Ascending aorta (tissue), 2 donors: ENCODE measurements around the gene TNIK. TPM values are rescaled to one million over a fixed set of nuclear protein-coding genes. Genes with fewer than 3 reads are reported as not detected.

Experiments used
- DNase-seq, 2 donors: peaks; one replicate each; pipeline ENCODE4 v3.0.0-alpha.2; 2019; ENCODE audit warnings: low spot score in 2 of 2
- H3K27ac ChIP-seq, 2 donors: fragments of 200-600 bp; sonication (generic); one replicate each; pipeline ENCODE4 v1.5.1; 2016 to 2017; ENCODE audit warnings: mild to moderate bottlenecking in 1 of 2
- H3K27me3 ChIP-seq: fragments of 200-600 bp; sonication (generic); one replicate; pipeline ENCODE4 v1.5.1; 2017
- H3K36me3 ChIP-seq, 2 donors: fragments of 200-600 bp; sonication (generic); one replicate each; pipeline ENCODE4 v1.5.1; 2016
- H3K4me1 ChIP-seq, 2 donors: fragments of 200-600 bp; sonication (generic); one replicate each; pipeline ENCODE4 v1.5.1; 2016 to 2017; ENCODE audit warnings: mild to moderate bottlenecking in 1 of 2
- H3K4me3 ChIP-seq, 2 donors: fragments of 200-600 bp; sonication (generic); one replicate each; pipeline ENCODE4 v1.5.1; 2016 to 2017; ENCODE audit warnings: mild to moderate bottlenecking in 1 of 2
- H3K9me3 ChIP-seq, 2 donors: fragments of 200-600 bp; sonication (generic); one replicate each; pipeline ENCODE4 v1.5.1; 2016
- intact Hi-C: fragments of 100-400 bp; cut with DNase I; formaldehyde crosslinking; loops from one replicate; pipeline ENCODE4 v1.15.1; 2023
- total RNA-seq: library from RNA; depleted of rRNA; stranded (reverse); fragments of >200 nt; gene quantifications from one replicate; pipeline ENCODE4 v1.1.0, GENCODE V29; 2016
- TF ChIP-seq, protein P1 (sequence below), 3 experiments: fragments of 200-600 bp in 2 of 3; fragments of 450-650 bp in 1 of 3; sonication (generic) in 2 of 3; IDR thresholded peaks; one replicate each; pipeline ENCODE4 v1.5.1; 2016 to 2019; ENCODE audit warnings: antibody characterized with exemption in 3 of 3, mild to moderate bottlenecking in 1 of 3, moderate library complexity in 1 of 3

TNIK gene
- total RNA-seq, 1 donor from 2014 or later, result 0.75 TPM

DNA sequence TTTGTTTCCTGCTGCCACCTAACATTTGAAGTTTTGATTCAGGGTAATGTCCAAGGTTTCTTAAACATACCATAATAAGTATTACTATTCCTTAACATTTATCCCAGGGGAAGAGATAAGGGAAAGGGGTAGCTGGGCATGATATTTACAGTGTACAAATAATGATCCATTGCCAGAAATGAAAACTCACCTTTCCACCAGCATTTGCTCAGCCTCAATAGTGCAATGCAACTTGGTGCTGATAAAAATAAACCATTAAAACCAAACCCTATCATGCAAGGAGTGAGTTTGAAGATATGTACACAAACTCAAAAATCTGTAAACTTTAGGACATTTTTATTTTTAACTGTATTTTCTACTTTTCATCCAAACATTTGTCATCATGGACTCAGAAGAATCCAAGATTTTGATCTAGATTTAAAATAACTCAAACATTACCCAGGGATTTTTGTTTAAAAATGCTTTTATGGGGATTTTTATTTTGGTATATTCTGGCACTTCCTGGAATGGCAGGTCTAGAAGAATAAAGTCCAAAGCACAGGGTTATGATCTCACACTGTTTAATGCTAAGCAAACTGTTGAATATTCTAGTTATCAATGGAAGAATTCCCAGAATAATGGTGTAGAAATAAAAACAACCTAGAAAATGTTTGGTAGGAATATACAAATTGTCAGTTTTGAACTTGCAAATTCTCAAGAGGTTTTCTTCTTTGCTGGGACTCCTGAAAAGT lies 401.2 kb downstream of the TNIK start:
- no peak for DNase-seq
- Histone ChIP-seq H3K36me3 (no peaks in the 10 kb centered on the region), H3K4me3 (no peak overlapping the region), H3K27ac (no peak overlapping the region), H3K9me3 (no peaks in the 10 kb centered on the region), H3K27me3 (no peaks in the 10 kb centered on the region), H3K4me1 (no peaks in the 10 kb centered on the region)
- TF ChIP-seq, protein P1, sequence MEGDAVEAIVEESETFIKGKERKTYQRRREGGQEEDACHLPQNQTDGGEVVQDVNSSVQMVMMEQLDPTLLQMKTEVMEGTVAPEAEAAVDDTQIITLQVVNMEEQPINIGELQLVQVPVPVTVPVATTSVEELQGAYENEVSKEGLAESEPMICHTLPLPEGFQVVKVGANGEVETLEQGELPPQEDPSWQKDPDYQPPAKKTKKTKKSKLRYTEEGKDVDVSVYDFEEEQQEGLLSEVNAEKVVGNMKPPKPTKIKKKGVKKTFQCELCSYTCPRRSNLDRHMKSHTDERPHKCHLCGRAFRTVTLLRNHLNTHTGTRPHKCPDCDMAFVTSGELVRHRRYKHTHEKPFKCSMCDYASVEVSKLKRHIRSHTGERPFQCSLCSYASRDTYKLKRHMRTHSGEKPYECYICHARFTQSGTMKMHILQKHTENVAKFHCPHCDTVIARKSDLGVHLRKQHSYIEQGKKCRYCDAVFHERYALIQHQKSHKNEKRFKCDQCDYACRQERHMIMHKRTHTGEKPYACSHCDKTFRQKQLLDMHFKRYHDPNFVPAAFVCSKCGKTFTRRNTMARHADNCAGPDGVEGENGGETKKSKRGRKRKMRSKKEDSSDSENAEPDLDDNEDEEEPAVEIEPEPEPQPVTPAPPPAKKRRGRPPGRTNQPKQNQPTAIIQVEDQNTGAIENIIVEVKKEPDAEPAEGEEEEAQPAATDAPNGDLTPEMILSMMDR (IDR thresholded peaks at IDR 0.05), result no peak
- intact Hi-C loops, result no loop called here

DNA sequence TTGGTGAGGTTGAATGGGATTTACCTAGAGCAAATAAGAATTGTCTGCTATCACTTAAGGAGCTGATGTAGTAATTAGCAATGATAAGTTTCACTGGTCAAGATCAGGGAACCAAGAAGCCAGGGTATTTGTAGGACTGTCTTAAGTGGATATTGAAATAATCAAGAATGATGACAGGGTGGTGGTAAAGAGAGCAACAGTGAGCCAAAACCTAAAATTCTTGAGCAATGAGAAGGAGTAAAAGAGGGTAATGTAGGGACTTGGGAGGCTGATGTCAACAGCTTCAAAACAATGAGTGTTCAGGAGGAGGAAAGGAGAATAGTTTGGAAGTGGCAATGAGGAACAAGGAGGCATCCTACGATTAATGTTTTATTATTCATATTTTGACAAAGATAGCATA lies 402.1 kb downstream of the TNIK start:
- intact Hi-C loops, result no loop called here
- TF ChIP-seq, protein P1 (IDR thresholded peaks at IDR 0.05), result no peak
- H3K27ac ChIP-seq, result no peak overlapping the region
- no peaks in the 10 kb centered on the region for H3K27me3 ChIP-seq
- no peak for DNase-seq
- no peaks in the 10 kb centered on the region for H3K4me1 ChIP-seq
- no peaks in the 10 kb centered on the region for H3K9me3 ChIP-seq
- H3K4me3 ChIP-seq, result no peak overlapping the region
- no peaks in the 10 kb centered on the region for H3K36me3 ChIP-seq

DNA sequence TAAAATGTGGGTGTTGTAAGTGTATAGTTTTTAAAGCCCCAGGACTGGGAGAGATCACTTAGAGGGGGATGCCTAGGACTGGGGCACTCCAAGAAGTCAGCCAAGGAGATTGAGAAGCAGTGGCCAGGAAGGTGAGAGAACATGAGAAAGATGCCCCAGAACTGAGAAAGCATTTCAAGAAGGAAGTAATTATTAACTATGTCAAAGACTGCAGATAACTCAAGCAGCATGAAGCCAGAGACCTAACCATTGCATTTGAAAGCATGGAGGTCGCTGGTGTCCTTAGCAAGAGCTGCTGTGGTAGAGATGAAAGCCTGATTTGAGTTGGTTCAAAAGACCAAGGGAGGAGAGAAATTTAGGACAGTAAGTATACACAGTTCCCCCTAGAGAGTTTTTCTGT lies 403.1 kb downstream of the TNIK start:
- intact Hi-C loops, result no loop called here
- H3K9me3 ChIP-seq, result no peaks in the 10 kb centered on the region
- TF ChIP-seq, protein P1 (IDR thresholded peaks at IDR 0.05), result no peak
- no peaks in the 10 kb centered on the region for H3K36me3 ChIP-seq
- no peaks in the 10 kb centered on the region for H3K4me1 ChIP-seq
- no peak overlapping the region for H3K27ac ChIP-seq
- DNase-seq, result no peak
- H3K4me3 ChIP-seq, result no peak overlapping the region
- no peaks in the 10 kb centered on the region for H3K27me3 ChIP-seq

DNA sequence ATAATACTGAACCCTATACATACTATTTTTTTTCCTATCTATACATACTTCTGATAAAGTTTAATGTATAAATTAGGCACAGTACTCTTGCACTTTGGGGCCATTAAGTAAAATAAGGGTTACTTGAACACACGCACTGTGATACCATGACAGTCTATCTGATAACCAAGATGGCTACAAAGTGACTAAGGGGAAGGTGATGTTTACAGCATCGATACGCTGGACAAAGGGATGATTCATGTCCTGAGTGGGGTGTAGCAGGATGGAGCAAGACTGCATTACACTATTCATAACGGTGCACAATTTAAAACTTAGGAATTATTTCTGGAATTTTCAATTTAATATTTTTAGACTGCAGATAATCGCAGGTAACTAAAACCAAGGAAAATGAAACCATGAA lies 403.7 kb downstream of the TNIK start:
- Histone ChIP-seq H3K27ac (no peak overlapping the region), H3K27me3 (no peaks in the 10 kb centered on the region), H3K36me3 (no peaks in the 10 kb centered on the region), H3K4me1 (no peaks in the 10 kb centered on the region), H3K9me3 (no peaks in the 10 kb centered on the region), H3K4me3 (no peak overlapping the region)
- intact Hi-C loops, result no loop called here
- TF ChIP-seq, protein P1 (IDR thresholded peaks at IDR 0.05), result no peak
- no peak for DNase-seq

DNA sequence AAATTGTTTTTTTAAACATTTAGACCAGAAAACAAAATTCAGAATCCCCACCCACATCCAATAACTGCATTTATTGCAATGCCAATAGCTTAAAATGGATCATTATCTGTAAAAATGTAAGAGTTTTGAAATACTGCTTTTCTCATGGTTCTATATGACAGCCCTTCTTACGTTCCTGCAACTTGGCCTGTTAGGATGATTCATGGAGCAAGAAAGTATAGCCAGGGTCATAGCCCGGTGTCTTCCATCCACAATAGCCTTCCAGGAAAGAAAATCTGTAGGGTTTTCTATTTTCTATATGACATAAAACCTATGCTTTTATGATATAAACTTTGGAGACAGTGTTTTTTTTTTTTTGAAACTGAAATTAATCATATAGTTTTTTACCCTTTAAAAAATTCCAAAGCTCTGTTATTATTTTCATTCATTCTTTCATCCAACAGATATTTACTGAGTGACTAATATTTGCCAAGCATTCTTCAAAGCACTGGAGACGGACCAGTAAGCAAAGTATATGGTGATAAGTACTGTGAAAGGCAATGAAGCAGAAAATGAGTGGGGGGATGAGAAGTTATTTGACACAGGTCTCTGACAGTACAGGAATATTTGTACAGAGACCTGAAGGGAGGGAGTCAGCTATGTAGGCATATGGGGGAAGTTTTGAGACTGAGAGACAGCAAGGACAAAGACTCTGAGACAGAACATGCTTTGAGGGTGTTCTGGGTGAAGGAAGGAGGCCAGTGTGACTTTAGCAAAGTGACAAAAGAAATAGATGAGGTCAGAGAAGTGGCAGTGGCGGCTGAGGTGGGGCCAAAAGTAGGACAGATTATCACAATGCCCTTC lies 404.6 kb downstream of the TNIK start:
- H3K4me1 ChIP-seq, result no peaks in the 10 kb centered on the region
- TF ChIP-seq, protein P1 (IDR thresholded peaks at IDR 0.05), result no peak
- no peaks in the 10 kb centered on the region for H3K36me3 ChIP-seq
- no peak overlapping the region for H3K4me3 ChIP-seq
- no peaks in the 10 kb centered on the region for H3K27me3 ChIP-seq
- no peak for DNase-seq
- intact Hi-C loops, result no loop called here
- no peak overlapping the region for H3K27ac ChIP-seq
- no peaks in the 10 kb centered on the region for H3K9me3 ChIP-seq
